Uterus (tissue), 4 donors: ENCODE measurements around the gene UBXN2A. TPM values are rescaled to one million over a fixed set of nuclear protein-coding genes. Genes with fewer than 3 reads are reported as not detected.

Source experiments
- DNase-seq, 2 donors: peaks; one replicate each; pipeline ENCODE4 v3.0.0-alpha.2; 2019 to 2020
- H3K27ac ChIP-seq, 2 donors: fragments of 200-600 bp; sonication (generic); 1 replicate in 1 of 2; 2 replicates in 1 of 2; pipeline ENCODE4 v1.5.1; 2016 to 2018
- H3K27me3 ChIP-seq, 2 donors: fragments of 200-600 bp; sonication (generic); one replicate each; pipeline ENCODE4 v1.5.1; 2018 to 2019; ENCODE audit warnings: control low read depth in 1 of 2
- H3K36me3 ChIP-seq, 2 donors: fragments of 200-600 bp; sonication (generic); one replicate each; pipeline ENCODE4 v1.5.1; 2019; ENCODE audit warnings: control low read depth in 1 of 2
- H3K4me1 ChIP-seq, 2 donors: fragments of 200-600 bp; sonication (generic); one replicate each; pipeline ENCODE4 v1.5.1; 2018 to 2019; ENCODE audit warnings: control low read depth in 1 of 2
- H3K4me3 ChIP-seq, 2 donors: fragments of 200-600 bp; sonication (generic); 1 replicate in 1 of 2; 2 replicates in 1 of 2; pipeline ENCODE4 v1.5.1; 2018 to 2019; ENCODE audit warnings: mild to moderate bottlenecking in 1 of 2
- H3K9me3 ChIP-seq, 2 donors: fragments of 200-600 bp; sonication (generic); one replicate each; pipeline ENCODE4 v1.5.1; 2019; ENCODE audit warnings: control low read depth in 1 of 2
- POLR2A ChIP-seq, 2 donors: fragments of 450-650 bp; IDR thresholded peaks; one replicate each; pipeline ENCODE4 v1.6.1; 2016; ENCODE audit warnings: antibody characterized with exemption in 2 of 2, mild to moderate bottlenecking in 1 of 2, moderate library complexity in 1 of 2
- intact Hi-C: fragments of 100-400 bp; cut with DNase I; formaldehyde crosslinking; loops from one replicate; pipeline ENCODE4 v1.15.1; 2023; ENCODE audit warnings: low total_unique reads
- total RNA-seq, 4 donors: library from RNA; depleted of rRNA in 3 of 4; stranded (reverse); fragments of >200 nt in 3 of 4; gene quantifications; one replicate each; pipeline versions ENCODE4 v1.1.0 to v1.2.4, GENCODE V29; 2014 to 2023
- TF ChIP-seq, protein P1 (sequence below), 4 experiments: fragments of 200-600 bp in 2 of 4; fragments of 450-650 bp in 2 of 4; sonication (generic) in 2 of 4; IDR thresholded peaks; one replicate each; pipeline ENCODE4 v1.5.1; 2016 to 2019; ENCODE audit warnings: antibody characterized with exemption in 4 of 4, mild to moderate bottlenecking in 2 of 4, moderate library complexity in 1 of 4
- donor health status: DM: yes; HTN: yes; CAD: no.

The UBXN2A gene
- total RNA-seq, 4 donors from 2014 or later = 16.8 to 36.4 (median 24.2) TPM

DNA sequence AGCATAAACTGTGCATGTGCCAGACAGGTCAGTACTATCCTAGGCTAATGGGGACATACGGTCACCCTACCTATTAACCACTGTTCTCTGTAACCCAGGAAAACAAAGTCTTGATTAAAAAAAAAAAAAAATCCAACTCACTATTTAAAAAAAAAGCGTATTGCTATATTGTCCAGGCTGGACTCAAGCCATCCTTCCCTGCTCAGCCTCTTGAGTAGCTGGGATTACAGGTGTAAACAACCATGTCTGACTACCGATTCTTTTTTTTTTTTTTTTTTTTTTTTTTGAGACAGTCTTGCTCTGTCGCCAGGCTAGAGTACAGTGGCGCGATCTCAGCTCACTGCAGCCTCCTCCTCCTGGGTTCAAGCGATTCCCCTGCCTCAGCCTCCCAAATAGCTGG is 24.9 kb upstream of the UBXN2A start:
- Histone ChIP-seq H3K4me1 (no peaks in the 10 kb centered on the region), H3K9me3 (no peaks in the 10 kb centered on the region), H3K27me3 (no peaks in the 10 kb centered on the region), H3K36me3 (no peaks in the 10 kb centered on the region), H3K27ac (no peak overlapping the region), H3K4me3 (no peak overlapping the region)
- DNase-seq = no peak
- intact Hi-C loops = no loop called here
- TF ChIP-seq POLR2A (IDR thresholded peaks at IDR 0.05) = no peak
- TF ChIP-seq, protein P1, sequence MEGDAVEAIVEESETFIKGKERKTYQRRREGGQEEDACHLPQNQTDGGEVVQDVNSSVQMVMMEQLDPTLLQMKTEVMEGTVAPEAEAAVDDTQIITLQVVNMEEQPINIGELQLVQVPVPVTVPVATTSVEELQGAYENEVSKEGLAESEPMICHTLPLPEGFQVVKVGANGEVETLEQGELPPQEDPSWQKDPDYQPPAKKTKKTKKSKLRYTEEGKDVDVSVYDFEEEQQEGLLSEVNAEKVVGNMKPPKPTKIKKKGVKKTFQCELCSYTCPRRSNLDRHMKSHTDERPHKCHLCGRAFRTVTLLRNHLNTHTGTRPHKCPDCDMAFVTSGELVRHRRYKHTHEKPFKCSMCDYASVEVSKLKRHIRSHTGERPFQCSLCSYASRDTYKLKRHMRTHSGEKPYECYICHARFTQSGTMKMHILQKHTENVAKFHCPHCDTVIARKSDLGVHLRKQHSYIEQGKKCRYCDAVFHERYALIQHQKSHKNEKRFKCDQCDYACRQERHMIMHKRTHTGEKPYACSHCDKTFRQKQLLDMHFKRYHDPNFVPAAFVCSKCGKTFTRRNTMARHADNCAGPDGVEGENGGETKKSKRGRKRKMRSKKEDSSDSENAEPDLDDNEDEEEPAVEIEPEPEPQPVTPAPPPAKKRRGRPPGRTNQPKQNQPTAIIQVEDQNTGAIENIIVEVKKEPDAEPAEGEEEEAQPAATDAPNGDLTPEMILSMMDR (IDR thresholded peaks at IDR 0.05) = no peak

DNA sequence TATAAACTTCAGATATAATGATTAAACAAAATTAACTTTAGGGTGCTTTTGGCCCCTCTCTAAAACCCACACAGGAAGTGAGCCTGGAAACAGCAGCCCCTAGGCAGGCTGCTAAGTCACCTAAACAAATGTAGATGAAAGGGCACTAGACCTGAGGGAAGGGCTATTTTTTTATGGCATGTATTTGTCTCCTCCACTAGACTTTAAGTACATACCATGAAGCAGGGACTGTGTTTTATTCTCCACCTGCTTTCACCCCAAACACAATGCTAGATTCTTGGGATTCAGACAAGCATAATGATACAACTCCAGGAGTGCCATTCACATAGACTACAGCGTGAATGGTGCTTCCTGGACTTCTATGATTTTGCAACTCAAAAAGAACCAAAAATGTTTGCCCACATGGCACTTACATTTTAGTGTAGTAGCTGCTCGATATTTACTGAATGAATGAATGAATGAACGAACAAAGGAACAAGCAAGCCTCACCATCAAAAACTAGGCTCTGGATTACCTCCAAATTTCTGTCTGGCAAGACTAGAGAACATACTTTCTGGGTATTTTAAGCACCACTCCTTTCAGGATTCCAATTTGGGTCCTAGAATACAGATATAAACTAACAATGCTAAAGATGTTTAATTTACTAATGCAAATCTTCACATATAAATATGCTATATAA is 23.4 kb upstream of the UBXN2A start:
- H3K4me3 ChIP-seq = no peak overlapping the region
- H3K36me3 ChIP-seq = no peaks in the 10 kb centered on the region
- no peaks in the 10 kb centered on the region for H3K4me1 ChIP-seq
- TF ChIP-seq, protein P1 (IDR thresholded peaks at IDR 0.05) = no peak
- no peak for TF ChIP-seq POLR2A (IDR thresholded peaks at IDR 0.05)
- no peak for DNase-seq
- no peaks in the 10 kb centered on the region for H3K9me3 ChIP-seq
- H3K27me3 ChIP-seq = no peaks in the 10 kb centered on the region
- no peak overlapping the region for H3K27ac ChIP-seq
- intact Hi-C loops = no loop called here

DNA sequence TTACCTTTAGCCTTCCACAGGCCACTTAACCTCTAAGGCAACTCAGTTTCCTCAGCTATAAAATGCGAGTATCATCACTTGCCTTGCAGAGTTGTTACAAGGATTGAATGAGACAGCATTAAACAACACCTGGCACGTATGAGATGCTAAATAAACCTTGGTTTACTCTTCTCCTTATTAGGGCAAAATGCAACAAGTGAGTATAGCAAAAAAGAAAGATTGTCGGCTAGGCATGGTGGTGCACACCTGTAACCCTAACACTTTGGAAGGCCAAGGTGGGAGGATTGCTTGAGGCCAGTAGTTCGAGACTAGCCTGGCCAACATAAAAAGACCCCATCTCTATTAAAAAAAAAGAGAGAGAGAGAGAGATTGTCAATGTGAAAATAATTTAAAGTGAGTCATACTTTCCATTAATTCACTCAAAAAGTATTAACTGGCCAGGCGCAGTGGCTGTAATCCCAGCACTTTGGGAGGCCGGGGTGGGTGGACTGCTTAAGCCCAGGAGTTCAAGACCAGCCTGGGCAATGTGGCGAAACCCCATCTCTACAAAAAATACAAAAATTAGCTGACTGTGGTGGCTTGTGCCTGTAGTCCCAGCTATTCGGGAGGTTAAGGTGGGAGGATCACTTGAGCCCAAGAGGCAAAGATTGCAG is 21.3 kb upstream of the UBXN2A start:
- no peaks in the 10 kb centered on the region for H3K36me3 ChIP-seq
- intact Hi-C loops = no loop called here
- TF ChIP-seq, protein P1 (IDR thresholded peaks at IDR 0.05) = no peak
- no peak for TF ChIP-seq POLR2A (IDR thresholded peaks at IDR 0.05)
- H3K27me3 ChIP-seq = no peaks in the 10 kb centered on the region
- no peaks in the 10 kb centered on the region for H3K9me3 ChIP-seq
- no peaks in the 10 kb centered on the region for H3K4me1 ChIP-seq
- H3K4me3 ChIP-seq = no peak overlapping the region
- H3K27ac ChIP-seq = no peak overlapping the region
- DNase-seq = no peak

DNA sequence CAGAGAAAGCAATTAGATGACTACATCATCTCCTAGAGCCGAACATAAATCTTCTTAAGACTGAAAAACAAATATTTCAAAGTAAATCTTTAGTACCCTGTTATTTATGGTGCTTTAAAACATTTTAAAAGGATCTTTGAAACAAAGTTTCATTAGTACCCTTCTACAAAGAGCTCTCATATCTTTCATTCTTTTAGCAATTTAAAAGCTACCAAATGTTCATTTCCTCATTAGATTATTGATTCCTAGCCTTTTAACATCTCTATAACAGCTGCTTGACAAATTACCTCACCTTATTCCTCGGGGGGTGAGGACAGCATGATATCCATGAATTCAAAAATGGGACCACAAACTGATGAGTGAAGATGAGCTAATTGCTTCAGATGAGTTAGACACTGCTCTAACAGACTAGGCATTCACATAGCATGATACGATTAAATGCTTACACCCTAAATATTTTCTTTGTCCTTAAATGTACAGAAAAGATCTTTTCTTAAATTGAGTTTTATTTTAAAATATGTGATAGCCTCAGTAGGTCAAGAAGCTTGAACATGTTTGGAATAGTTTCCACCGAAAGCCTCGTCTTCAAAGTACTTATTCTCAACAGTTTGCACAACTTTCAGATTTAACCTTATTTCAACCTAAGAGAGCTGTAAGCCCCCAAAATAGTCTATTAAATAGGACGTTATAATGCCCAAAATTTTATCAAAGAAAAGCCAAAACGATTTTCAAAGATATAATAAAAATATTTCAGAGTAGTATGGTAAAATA is 15.5 kb upstream of the UBXN2A start:
- intact Hi-C loops = loop anchor here (10.0 kb wide), 1 partner anchor 150 kb away; the partner anchor contains the start of gene SF3B6
- H3K9me3 ChIP-seq = no peaks in the 10 kb centered on the region
- H3K27me3 ChIP-seq = no peaks in the 10 kb centered on the region
- H3K27ac ChIP-seq = peak overlapping the region; percentile 97 to 98
- H3K4me3 ChIP-seq = peak overlapping the region in 1 of 2 donors; percentile 76
- DNase-seq = no peak
- H3K4me1 ChIP-seq = peaks cover 0 to 16% of the 10 kb centered on the region in 2 donors
- no peak for TF ChIP-seq POLR2A (IDR thresholded peaks at IDR 0.05)
- TF ChIP-seq, protein P1 (IDR thresholded peaks at IDR 0.05) = no peak
- no peaks in the 10 kb centered on the region for H3K36me3 ChIP-seq
